GM21360 (cell line): ENCODE measurements around the gene BEGAIN.

ENCODE experiments used
- ATAC-seq: cut with Tn5 transposase; IDR thresholded peaks from one replicate; pipeline ENCODE4 v1.9.1; 2021; ENCODE audit warnings: mild to moderate bottlenecking, moderate library complexity; ENCODE audit not compliant: unreplicated experiment

The BEGAIN gene

DNA sequence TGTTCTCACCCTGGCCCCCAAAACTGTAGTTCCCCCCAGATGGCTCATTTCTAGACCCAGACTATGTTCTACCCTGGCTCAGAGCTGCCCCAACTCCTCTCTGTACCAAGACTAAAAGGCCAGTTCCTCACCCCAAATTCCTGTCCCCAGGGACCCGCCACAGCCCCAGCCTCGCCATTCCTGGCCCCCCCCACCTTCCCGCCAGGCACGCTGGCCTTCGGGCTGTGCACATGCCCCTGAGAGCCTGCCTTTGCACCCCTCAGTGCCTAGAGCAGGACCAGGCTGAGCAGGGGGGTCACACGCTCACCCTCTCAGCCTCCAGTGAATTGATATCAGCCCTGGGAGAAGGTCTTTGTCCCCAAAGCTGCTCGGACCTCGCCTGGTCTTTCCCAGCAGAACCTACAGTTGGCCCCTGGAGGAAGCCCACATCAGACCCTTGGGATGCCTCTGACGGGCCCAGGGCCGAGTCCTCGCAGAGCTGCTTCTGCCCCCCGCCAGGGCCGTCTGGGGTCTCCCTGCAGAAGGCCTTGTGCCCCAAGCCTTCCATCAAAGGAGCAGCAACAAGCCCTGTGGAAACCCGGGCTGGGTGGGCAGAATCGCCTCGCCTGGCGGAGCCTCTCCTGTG lies 32.4 kb downstream of the BEGAIN start:
- no peak for ATAC-seq

DNA sequence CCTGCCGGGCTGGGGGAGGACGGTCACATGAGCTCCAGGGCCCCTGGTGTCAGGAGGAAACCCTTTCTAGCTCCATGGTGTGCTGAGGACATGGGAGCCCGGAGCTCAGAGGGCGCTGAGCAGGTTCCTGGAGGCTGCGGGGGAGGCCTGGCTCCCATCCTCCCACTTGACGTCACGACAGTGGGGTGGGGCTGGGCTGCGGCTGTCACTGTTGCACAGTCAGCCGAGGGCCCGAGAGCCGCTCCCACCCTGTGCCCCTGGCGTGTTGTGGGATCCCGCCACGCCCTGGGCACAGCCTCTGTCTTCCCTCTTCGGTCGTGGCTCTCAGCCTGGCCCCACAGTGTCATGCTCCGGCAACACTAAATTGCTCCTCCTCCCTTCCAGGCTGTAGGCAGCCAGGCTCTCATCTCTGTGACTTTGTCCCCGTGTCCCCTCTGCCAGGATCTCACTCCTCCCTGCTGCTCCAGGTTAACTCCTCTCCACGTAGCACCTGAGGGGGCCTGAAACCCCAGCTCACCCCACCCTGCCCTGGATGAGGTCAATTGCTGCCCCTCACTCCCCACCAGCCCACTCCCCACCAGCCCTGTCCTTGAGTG lies 33.0 kb downstream of the BEGAIN start:
- no peak for ATAC-seq

DNA sequence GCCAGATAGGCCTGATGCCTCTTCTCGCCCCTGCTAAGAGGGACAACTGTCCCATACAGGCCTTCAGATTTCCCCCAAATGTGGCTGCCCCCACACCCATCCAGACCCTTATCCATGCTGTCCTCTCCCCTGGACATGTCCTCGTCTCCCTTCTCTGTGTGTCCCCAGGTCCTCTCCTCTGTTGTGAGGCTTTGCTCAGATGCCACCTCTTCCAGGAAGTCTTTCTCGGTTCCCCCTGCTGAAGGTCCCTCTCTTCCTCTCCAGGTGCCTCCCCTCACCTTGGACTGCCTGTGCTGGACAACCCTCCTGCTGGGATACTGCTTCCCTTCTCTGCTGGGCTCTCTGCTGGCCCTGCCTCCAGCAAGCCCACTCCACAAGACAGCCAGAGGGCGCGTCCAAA lies 33.7 kb downstream of the BEGAIN start:
- no peak for ATAC-seq

DNA sequence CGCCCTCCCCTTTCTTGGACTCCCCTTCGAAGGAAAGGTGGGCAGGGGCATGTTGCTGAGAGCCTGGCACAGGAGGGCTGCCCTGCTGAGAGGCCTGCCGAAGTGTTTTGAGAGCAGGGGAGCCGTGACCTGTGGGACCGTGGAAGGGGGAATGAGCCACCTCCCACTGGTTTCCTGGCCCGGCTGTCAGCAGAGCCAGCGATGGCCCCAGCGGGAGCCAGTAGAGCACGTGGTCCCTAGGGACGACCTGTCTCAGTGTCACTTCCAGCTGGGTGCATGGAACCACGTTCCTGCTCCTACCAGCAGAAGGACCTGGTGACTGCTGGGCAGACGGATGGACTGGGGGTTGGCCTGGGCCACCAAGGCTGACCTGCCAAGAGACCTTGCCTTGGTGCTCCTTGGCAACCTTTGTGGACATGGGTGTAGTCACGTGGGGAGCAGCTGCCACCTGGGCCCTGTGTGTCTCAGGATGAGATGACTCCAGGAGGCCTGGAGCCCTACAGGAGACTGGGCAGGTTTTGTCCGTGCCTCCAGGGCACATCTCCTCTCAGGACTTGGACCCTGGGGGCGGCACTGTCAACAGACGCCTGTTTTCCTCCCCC lies 34.6 kb downstream of the BEGAIN start:
- no peak for ATAC-seq

DNA sequence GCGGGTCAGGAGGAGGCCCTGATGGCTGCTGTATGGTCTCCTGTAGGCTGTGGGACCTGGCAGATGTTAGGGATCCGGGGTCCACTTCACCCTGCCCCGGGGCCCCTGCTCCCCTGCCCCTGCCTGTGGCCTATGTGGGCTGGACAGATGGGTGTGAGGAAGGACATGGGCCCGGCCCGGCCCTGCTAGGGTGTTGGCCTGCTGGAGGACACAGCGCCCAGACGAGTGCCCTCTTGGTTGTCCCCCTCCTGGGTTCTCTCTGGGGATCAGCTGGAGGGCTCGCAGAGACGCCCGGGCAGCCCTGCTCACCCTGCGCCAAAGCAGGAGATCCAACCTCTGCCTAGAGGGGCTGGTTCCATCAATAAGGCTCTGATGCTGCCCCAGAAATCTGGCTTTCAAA lies 36.2 kb downstream of the BEGAIN start:
- no peak for ATAC-seq

DNA sequence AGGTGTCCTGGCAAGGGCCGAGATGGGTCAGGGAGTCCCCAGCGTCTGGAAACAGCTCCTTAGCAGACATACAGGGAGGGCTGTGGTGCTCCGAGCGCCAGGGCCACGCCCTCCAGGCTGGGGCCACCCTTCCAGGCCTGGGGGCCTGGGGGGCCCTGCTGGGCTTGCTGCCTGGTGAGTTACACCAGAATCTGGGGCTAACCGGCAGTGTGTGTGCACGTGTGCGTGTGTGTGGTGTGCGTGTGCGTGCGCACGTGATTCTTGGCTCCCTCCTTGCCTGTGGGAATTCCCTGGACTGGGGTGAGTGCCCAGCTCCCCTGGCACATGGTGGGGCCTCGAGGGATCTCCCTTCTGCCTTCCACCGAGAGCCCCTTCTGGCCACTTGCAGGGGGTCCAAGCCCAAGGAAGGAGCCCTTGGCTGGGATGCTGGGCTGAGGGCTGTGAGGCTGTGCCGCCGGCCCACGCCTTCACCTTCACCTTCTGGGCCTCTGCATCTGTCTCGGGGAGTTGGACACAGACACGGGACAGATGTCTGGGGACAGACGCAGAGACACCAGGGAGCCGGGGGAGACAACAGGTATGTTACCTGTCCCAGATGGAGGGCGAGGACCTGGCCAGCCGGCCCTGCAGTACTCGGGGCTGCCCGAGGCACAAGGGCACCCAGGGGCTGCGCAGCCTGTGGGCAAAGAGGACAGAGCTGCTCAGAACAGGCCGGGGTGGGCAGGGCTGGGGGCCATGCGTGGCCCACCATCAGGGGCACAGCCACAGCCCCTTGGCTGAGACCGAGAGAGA lies 37.2 kb downstream of the BEGAIN start:
- no peak for ATAC-seq

DNA sequence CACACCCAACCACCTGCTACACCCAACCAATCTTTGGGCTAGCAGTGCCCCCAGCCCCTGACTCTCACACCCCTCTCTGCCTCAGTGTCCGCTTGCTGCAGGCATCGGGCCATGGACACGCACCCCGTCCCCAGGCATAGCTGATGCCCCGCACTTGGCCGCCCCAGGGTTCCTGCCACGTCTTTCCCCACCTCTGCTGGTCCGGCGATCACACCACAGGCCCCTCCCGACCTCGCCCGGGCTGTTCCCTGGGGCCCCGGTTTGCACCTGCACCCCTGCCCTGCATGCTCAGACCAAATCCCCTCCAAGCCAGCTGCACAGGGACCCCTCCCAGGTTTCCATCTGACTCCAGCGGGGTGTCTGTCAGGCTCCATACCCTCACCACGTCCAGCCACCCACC lies 38.3 kb downstream of the BEGAIN start:
- ATAC-seq: no peak

DNA sequence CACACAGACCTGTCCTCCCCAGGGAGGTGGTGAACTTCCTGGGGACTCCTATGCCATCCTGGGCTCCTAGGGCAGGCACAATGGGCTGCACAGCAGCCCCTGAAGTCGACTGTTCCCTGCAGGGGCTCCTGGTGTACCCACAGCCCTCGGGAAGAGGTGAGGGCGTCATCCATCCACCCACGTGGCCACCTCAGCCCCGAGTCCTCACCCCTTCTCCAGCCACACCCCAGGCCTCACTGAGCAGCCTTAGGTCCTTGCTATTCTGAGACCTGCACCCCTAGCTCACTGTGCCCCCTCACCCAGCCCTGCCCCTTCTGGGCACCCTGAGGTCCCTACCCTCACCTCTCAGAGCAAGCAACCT lies 38.9 kb downstream of the BEGAIN start:
- ATAC-seq: no peak

DNA sequence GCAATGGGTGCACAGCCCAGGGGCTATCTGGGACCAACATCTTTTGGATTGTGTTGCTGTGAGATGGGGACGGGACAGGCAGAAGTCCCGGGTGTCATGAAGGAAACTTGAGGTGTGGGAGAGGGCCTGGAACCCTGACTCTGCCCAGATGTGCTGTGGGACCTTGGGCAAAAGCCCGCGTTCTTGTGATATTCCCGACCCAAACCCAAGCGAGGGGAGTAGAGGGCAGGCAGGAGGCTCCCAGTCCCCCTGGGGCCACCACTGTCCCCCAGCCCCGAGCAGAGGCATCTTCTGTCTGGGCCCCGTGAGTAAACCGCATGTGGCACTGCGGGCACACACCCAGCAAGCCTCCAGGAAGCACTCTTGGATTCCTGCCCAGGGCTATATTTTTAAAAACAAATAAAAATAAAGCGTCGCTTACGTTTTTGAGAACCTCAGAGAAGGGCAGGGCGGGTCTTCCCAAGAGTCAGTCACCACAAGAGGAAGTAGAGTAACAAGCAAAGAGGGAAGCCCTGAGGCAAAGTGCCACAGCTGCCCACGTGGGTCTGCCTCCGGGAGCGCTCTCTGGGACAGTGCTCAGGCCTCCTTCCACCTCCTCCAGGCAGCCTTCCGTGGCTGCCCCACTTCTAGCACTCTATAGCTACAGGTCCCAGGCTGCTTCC lies 39.5 kb downstream of the BEGAIN start:
- no peak for ATAC-seq

DNA sequence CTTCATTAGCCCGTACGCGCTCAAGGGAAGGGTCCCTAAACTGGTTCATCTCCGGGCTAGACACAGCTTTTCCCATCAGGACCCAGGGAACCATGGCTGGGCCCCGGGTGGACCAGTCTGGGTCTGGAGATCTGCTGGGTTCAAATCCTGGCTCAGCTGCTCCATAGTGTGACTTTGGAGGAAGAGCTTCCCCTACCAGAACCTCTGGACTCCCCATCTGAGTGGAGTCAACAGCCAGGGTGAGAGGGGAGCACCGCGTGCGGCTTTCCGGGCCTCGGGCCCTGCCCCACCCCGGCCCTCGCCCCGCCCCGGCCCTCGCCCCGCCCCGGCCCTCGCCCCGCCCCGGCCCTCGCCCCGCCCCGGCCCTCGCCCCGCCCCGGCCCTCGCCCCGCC lies 41.2 kb downstream of the BEGAIN start:
- ATAC-seq: no peak

DNA sequence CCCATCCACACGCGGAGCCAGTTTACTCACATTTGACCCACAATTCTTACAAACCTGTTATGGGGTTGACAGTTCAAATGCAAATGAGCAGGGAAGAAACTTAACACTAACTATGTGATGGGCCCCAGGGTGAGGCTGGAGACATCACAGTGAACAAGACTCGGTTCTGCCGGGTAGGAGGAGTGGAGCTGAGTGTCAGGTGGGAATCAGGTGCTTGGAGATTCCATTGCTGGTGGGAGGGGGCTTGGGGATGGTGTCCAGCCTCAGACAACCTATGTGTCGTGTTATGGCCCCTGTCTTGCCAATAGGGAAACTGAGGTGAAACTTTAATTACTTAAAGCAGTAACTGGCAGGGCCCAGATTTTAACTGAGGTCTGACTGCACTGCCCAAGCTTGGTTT lies 41.9 kb downstream of the BEGAIN start:
- ATAC-seq: no peak

DNA sequence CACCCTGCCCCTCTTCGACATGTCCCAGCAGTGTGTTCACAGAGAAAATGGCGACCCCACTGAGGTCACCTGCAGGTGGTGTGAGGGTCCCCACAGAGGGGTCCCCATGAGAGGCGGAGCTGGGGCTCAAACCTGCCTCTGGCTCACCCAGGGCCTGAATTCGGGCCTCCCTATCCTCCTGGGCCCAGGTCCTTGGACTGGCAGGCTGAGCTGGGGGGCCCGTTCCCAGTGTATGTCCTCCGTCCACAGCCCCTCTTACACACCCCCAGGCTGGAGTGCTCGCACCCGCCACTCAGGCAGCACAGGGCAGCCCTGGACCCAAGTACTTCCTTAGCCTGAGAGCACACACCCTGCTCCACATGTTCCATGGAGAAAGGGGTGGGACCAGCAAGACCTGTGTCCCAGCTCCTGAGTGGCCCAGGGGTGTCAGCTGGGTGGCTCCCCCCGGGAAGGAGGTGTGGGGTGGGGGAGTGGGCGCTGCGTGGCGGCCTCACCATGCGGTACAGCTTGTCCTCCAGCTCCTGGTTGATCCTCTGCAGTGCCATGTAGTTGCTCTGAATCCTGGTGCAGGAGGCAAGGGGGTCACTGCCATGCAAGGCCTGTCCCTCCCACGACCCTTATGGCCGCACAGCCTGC lies 42.6 kb downstream of the BEGAIN start:
- ATAC-seq: no peak

DNA sequence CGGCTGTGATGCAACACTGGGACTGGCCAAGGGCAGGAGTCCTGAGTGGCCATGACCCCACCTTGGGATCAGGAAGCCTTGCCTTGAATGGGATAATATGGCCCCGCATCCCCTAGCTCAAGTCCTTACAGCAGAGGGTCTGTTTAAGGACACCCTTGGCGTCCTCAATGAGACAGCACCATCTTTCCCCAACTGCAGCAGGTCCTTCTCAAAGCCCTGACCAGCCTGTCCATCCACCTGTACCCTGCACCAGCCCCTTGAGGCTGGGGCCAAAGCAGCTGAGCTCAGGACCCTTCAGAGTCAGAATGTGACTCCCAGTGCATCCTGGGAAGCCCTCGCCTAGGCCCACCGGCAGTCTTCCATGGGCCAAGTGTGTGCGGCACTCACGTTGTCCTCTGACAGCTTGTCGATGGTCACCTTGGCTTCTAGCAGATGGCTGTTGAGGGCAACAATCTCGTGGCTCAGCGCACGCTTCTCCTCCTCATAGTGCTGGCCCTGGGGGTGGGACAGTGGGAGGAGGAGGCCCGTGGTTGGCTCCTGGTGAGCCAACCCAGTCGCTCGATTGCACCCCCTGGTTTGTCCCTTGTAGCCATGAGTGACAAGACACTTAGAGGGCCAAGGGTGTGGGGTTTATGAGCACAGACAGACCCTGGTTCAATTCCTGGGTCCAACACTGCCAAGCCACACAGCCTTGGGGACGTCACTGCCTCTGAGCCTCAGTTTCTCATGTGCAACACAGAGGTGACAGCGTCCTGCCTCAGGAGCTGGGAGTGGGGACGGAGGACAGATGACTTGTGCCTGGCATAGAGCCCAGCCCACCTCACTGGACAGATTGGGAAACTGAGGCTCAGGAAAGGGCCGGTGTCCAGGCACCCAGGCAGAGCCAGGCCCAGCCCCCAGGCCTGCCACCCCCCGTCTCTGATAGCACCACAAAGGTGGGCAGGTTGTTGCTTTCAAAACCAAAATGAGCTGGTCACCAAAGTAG lies 43.5 kb downstream of the BEGAIN start:
- no peak for ATAC-seq

DNA sequence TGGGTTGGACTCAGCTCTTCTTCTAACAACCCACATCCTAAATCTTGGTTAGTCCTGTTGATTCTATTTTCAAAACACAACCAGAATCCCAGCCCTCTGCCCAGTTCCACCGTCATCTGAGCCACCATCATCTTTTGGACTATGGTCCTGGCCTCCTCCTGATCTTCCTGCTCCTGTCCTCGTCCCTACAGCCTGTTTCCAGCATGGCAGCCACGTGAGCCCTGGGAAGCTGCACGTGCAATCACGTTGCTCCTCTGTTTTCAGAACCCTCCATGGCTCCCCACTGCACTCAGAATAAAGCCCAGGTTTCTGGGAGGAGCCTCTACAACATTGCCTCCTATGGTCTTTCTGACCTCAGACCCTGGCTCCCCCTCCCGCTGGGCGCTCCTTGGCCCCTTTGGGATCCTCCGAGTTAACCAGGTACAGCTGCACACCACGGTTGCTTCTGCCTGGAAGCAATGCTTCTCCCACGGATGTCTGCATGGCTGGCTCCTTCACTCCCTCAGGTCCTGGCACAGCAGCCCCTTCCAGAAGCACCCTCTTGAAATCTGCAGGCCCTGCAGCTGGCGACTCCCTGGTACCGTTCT lies 44.5 kb downstream of the BEGAIN start:
- ATAC-seq: no peak

DNA sequence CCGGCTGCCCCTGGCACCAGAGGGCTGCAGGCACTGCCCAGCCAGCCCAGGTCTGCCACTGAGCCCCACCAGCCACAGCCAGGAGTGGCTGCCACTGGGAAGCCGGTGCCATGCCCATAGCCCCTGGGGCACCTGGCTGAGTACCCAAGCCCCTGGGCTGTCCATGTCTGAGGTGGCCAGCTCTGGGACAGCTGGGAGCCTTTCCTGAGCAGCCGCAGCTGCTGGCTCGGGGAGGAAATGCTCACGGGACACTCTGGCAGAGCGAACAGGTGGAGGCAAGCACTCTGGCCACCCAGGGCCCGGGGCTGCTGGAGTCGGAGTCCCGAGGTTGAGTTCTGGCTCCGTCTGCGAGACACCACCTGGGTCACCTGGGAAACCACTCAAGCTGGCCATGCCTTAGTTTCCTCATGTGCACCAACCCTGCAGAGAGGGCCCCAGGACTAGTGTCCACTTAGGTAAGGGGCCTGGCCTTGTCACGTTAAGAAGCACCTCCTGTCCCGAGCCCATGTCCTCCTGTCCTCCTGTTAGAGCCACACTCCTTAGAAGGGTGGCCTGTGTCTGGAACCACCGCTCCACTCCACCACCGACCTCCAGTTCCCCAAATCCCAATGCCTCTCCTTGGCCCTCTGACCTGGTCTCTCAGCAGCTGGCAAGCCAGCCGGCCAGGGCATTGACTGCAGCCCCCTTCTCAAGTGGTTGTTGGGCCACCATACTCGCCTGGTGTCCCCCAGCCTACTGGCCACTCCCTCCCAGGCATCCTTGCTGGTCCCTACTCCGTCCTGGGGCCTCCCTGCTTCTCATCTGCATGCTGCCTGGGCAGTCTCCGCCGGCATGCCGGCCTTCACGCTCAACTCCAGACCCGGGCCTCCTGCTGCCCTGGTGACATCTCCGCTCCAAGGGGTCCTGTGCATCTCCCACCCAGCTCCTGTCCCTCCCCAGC lies 45.3 kb downstream of the BEGAIN start:
- no peak for ATAC-seq

DNA sequence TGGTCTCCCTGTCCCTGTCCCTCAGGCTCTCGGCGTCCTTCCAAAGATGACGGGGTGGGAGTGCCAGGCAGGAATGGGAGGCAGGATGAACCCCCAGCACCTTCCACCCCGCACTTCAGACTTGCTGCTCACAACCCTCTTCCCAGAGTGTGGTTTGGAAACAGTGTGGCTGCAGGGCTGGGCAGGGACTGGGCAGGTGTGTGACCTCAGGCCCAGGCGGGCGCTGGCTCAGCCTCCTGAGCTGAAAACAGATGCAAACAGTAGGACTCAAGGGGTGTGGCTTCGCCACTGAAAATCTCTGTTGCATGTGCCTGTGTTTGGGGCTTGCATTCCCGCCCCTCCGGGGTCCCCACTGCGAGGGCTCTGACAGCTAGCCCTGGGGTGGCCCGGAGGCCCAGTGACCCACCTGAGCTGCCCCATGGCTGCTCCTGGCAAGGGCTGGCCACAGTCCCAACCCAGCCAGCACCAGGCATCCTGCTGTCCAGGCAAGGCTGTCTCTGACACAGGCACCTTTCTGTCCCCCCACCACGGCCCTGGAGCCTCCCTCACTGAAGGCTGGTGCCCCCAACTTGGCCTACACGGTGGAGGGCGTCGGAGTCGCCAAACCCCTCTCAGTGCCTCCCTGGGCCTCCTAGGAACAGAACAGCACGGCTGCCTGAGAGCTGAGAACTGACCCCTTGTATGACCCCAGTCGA lies 46.1 kb downstream of the BEGAIN start:
- ATAC-seq: no peak

DNA sequence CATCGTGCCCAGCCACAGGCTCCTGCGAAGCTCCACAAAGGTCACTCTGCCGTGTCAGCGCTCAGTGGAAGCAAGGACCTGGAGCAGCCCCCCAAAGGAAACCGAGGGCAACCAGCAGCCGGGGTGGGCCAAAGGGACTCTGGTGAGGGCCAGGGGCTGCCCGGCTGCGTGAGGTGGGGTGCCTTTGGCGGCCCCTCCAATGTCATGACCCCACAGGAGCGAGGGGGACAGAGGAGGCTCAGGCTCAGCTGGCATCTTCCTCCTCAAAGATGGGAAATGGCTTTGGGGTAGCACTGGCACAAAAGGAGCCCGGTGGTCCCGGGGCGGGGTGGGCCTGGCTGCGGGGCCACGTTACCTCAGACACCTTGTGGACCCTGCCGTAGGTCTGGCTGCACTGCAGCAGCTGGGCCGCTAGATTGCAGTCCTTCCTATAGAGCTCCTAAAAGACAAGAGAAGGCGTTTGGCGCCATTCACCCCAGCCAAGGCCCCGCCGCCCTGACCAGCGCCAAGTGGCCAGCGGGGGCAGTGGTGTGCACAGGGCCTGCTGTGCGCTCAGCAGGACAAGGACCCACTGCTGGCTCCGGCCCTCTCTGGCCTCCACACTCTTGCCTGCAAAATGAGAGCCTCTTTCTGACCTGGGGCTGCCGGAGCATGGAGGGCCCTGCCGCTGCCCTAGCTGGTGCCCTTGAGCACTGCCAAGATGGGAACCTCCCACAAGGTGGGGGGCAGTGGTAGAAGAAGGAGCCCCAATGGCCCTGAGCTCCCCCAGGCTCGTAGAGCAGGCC lies 46.9 kb downstream of the BEGAIN start:
- no peak for ATAC-seq
